HG03108 (cell line): Measurements from ENCODE around the gene SLC25A21.
"Not testable (repeated sequence)": the region's sequence is repeated elsewhere in the genome, so short reads cannot be mapped to it uniquely, and the experiment has no call there.

ENCODE experiments used
- ATAC-seq: cut with Tn5 transposase; IDR thresholded peaks from one replicate; pipeline ENCODE4 v1.9.1; 2021; ENCODE audit warnings: moderate library complexity; ENCODE audit not compliant: unreplicated experiment

Gene SLC25A21

DNA sequence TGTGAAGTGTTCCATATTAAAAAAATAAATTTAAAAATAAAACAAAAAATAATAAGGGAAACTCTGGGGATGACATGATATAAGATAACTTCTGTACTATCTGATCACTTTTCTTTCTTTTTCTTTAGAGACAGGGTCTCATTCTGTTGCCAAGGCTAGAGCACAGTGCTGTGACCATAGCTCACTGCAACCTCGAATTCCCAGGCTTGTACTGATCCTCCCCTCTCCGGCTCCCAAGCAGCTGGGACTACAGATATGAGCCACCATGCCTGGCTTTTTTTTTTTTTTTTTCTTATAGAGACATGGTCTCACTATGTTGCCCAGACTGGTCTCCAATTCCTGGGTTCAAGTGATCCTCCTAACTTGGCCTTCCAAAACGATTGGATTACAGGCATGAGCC, 14.9 kb upstream of the SLC25A21 start:
- no peak for ATAC-seq

DNA sequence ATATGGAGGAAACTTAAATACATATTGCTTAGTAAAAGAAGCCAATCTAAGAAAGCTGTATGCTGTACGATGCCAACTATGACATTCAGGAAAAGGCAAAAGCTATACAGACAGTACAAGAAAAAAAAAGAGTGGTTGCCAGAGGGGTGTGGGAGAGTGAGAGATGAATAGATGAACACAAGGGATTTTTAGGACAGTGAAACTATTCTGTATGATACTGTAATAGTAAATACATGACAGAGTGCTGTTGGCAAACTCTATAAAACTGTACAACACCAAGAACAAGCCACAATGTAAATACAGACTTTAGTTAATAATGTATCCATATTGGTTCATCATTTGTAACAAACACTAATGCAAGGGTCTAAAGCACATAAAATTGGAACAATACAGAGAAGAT, 14.5 kb upstream of the SLC25A21 start:
- ATAC-seq, result no peak

DNA sequence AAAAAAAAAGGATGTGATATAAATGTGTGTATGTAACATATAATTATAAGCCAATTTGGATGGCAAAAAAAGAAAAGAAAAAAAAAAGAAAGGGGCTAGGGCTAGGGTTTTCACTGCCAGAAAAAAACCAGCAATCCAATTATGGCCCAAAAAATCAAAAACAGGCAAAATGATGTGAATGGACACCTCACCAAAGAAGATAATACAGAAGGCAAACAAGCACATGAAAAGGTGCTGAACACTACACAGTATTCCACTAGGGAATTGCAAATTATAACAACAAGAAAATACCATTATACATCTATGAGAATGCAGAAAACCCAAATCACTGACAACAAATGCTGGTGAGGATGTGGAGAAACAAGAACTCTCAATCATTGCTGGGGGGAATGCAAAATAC, 13.3 kb upstream of the SLC25A21 start:
- no peak for ATAC-seq

DNA sequence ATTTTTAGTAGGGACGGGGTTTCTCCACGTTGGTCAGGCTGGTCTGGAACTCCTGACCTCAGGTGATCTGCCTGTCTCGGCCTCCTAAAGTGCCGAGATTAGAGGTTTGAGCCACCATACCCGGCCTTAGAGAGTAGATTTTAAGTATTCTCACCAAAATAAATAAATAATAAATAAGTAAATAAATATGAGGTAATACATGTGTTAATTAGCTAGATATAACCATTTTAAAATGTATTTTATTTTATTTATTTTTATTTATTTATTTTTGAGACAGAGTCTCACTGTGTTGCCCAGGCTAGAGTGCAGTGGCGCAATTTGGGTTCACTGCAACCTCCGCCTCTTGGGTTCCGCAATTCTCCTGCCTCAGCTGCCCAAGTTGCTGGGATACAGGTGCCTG, 12.1 kb upstream of the SLC25A21 start:
- ATAC-seq, result not testable (repeated sequence)

DNA sequence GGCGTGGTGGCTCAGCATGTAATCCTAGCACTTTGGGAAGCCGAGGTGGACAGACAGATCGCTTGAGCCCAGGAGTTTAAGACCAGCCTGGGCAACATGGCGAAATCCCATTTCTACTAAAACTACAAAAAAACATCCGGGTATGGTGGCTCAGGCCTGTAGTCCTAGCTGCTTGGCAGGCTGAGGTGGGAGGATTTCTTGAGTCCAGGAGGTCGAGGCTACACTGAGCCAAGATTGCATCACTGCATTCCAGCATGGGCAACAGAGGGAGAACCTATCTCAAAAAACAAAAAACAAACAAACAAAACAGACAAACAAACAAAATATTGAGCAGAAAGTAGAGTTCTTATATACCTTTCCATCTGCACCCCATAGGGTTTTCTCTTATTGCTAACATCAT, 9.0 kb upstream of the SLC25A21 start:
- no peak for ATAC-seq

DNA sequence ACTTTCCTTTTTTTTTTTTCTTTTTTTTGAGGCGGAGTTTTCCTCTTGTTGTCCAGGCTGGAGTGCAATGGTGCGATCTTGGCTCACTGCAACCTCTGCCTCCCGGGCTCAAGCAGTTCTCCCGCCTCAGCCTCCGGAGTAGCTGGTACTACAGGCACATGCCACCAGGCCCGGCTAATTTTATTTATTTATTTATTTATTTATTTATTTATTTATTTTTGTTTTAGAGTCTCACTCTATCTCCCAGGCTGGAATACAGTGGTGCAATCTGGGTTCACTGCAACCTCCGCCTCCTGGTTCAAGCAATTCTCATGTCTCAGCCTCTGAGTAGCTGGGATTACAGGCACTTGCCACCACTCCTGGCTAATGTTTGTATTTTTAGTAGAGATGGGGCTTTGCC, 8.5 kb upstream of the SLC25A21 start:
- not testable (repeated sequence) for ATAC-seq

DNA sequence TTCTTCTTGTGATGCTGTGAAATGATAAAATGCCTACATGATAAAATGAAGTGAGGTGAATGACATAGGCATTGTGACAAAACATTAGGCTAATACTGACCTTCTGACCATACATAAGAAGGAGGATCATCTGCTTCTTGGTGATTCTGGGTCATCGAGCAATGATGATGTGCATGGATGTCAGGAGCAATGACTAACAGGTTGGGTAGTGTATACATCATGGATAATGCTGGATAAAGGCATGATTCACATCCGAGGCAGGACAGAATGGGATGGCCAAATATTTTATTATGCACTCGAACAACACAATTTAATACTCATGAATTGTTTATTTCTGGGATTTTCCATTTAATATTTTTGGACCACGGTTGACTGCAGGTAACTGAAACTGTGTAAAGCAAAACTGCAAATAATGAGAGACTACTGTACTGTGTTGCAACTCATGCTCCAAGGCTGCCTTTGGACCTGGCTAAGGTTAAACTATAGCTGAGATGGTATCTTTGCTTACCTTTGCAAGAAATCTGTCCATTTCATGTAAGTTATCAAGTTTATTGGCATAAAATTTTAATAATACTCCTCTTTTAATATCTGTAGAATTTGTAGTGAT, 7.6 kb upstream of the SLC25A21 start:
- no peak for ATAC-seq

DNA sequence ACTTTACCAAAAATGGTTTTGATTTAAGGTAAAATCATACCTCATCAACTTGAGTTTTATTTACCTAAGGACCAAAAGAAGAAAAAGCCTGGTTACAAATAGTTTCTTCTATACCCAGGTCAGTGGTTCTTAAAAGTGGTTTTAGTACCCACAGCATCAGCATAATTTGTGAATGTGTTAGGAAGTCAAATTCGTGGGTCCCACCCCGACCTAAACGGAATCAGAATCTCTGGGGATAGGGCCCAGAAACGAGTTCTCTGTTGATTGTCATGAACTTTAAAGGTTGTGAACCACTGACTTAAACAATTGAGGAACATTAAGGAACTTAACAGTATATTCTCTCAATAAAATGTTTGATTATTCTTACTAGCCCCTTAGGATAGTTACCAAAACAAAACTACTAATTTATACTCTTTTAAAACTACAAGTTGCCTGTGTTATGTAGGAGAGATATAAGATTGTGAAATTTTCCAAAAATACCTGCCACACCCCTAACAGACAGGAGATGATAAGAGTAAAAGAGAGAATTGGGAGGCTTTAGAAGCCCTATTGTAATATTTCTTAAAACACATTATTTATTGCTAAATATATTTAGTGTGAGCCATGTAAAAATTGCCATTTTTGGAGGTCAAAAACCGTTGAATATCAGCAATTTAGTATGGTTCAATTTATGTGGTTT, 669 bp upstream of the SLC25A21 start:
- ATAC-seq, result no peak

DNA sequence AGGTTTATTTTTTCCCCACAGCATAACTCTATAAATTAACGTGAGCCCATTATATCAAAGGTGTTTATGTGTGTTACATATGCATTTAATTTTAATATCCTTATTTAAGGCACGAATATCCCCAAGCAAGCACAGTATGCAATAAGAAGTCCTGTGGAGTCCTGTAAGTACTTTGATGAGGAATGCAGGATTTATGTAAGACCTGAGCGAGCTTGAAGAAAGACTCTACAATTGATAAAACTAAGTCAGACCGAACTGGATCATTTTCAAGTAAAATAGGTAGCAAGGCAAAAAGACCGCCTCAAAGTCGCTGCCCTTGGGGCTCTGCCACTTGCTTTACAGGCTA, 755 bp downstream of the SLC25A21 start:
- ATAC-seq, result no peak

DNA sequence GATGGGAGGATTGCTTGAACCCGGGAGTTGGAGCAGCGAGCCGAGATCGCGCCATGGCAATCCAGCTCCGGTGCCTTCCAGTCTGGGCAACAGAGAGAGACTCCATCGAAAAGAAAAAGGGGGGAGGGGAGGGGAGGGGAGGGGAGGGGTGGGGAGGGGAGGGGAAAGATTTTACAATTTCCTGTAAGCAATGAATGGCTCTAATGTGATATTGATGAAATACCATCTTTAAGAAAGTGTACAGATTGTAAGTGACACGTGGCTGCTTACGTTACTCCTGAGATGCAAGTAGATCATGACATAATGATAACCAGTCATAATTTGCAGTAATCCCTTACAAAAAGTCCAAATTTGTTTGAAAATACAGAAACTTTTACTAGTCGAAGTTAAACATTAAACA, 1.4 kb downstream of the SLC25A21 start:
- ATAC-seq, result no peak

DNA sequence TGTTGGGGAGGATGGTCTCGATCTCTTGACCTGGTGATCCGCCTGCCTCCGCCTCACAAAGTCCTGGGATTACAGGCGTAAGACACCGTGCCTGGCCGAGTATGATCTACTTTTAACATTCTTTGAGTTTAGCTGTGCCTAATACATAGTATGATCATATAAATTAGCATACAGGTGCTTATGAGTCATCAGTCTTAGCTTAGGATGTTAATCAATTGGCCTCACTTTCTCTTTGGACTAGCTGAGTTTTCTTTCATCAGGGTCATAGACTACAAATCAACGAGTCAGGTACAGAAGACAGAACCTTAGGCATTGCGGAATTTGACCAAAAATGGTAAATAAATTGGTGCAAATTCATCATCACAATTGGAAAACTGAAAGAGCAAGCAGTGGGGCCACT, 2.2 kb downstream of the SLC25A21 start:
- ATAC-seq, result no peak

DNA sequence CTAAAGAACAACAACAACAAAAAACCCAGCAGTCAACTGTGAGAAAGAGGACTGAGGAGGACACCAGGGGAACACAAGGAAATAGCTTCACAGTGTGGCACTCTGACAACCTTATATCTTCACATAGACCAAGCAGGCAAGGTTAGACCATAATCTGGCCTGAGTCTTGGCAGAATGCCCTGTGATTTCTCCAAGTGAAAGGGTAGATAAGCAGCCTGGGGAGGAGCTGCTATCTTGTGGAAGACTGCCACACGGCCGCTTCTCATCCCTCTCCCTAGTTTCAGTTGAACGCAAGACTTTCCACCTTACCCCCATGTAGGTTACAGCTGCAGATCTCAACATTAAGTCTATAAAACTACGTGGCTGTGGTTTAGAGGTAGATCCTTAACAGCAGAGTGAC, 3.7 kb downstream of the SLC25A21 start:
- no peak for ATAC-seq

DNA sequence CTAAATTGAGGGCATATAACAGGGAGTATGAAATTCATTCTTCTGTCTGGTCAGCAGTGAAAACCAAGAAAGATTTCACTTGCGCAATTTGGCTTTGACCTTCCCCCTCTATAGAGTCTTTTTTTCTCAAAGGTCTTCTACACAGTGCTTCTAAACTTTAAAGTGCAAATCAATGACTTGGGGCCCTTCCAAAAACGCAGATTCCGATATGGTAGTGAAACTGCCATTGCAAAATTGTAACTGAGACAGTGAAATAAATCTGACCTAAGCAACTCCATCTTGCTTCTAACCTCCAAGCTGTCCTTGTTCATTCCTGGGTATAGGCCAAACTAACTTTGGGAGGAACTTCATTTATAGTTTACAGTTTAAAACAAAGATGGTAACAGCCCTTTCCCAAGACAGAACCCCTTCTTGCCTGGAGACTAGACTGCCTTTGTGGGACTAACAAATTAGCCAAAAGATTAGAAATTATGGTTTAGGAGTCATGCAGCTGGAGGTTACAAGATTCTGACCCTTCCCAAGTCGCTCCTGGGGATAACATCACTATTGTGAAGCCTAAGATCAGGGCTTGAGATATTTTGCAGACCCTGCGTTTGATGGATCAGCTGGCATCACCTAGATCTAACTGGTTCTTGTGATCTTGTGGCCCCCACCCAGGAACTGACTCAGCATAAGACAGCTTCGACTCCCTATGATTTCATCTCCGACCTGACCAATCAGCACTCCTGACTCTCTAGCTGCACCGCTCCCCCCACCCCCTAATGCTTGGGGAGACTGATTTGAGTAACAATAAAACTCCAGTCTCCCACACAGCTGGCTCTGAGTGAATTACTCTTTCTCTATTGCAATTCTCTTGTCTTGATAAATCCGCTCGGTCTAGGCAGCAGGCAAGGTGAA, 5.0 kb downstream of the SLC25A21 start:
- no peak for ATAC-seq

DNA sequence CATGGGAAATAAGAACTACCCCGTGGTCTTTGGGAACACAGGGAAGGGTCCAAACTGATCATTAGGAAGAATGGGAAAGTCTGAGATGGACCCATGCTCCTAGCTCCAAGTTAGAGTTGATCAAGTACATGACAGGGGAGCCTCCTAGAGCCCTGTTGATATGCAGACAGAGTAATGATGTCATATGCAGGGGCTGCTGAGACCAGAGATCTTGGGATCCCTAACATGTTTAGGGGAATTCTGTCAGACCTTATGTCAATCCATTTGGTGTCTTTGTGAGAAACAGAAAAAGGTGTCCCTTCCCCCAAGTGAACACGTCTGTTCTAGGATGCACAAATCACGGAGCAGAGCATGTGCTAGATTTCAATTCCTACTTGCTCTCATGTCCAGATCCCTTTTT, 6.6 kb downstream of the SLC25A21 start:
- no peak for ATAC-seq

DNA sequence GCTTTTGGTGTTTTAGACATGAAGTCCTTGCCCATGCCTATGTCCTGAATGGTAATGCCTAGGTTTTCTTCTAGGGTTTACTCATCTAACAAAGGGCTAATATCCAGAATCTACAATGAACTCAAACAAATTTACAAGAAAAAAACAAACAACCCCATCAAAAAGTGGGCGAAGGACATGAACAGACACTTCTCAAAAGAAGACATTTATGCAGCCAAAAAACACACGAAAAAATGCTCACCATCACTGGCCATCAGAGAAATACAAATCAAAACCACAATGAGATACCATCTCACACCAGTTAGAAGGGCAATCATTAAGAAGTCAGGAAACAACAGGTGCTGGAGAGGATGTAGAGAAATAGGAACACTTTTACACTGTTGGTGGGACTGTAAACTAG, 10.1 kb downstream of the SLC25A21 start:
- ATAC-seq, result not testable (repeated sequence)

DNA sequence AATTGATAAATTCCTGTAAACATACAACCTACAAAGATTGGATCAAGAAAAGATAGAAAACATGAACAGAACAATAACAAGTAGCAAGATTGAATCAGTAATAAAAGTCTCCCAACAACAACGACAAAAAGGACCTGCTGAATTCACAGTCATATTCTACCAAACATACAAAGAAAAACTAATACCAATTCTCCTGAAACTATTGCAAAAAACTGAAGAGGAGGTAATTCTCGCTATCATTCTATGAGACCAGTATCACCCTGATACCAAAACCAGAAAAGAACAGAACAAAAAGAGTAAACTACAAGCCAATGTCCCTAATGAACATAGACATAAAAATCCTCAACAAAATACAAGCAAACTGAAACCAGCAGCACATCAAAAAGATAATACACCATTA, 14.4 kb downstream of the SLC25A21 start:
- ATAC-seq, result no peak

DNA sequence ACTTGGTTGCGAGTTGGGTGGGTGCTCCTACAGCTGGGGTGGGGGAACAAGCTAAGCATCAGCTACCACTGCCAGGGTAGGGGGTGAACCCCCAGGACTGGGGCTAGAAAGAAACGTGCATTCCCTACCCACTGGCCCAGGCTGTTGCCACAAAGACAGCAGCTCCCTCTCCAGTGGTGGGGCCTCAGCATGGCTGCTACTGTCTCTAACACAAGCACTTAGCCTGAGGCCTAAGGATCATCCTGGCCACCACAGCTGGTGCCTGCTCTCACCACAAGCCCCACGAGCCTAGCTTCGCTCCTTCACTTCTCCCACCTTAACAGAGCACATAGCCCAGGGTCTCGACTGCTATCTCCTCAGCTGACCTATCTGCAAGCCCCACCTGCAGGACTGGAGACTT, 18.9 kb downstream of the SLC25A21 start:
- no peak for ATAC-seq

DNA sequence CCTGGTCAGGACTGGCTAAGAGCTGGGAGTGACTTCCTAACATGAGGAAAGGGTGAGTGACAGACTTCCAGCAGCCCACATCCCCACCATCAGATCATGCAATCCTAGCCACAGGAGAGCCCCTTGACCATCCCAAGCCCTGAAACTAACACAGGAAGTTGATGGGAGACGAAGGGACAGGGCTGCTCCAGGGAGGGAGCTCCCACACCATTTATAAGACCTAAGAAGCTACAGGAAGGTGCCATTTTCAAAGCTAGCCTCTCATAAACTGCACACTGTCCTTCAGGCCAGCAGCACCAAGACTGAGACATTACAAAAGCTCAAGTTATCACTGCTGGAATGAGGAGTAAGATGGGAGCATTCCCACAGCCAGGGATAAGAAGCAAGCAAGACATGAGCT, 19.4 kb downstream of the SLC25A21 start:
- ATAC-seq, result no peak

DNA sequence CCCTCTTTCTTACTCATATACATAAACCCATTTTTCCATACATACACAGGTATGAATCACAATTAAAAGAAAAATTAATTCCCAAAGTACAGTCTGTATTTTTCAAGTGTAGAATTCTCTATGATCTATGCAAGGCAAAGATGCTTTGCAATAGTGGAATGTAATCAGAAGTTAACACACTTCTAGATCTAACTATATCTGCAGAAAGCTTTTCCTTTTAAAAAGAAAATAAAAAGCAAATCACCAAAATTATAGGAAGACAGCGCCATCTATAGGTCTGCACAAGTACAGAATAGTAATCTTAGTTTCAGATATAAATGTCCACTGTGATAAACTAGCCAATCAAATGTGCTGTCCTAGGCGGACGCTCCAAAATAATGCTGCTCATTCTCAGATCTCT, 22.0 kb downstream of the SLC25A21 start:
- no peak for ATAC-seq

DNA sequence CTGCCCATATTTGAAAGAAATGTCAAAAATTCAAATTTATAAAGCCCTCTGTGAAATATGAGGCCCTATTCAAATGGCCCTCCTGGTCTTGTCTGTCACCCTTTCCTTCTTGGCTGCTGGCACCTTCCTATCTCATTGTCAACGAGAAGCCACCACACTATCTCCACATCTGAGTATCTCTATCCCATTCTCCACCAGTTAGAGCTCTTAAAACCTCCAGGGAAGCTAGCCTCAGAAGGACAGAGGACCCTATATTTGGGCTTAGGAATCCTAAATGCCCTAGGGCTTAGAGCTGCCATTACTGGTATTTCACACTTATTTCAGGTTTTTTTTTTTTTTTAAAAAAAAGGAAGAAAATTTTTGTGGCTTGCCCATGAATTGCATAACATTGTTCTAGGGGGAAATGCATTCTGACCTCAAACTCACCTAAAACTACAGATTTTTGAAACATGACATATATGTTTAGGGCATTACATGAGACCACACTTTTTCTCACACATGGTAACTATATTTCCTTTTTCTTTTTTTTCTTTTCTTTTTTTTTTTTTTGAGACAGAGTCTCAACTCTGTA, 25.0 kb downstream of the SLC25A21 start:
- ATAC-seq, result no peak

DNA sequence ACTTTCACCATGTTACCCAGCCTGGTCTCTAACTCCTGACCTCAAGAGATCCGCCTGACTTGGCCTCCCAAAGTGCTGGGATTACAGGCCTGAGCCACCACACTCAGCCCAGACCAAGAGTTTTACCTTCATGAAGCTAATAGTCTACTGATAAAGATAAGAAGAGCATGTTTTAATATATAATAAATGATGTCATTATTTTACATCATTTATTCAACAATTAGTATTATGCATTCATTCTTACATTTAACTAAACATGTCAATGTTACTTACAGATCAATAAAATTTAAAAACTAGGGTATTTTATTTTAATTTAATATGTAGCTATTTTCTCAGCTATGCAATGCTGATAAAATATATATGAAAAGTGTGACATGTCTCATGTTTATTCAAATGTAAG, 26.0 kb downstream of the SLC25A21 start:
- ATAC-seq, result not testable (repeated sequence)

DNA sequence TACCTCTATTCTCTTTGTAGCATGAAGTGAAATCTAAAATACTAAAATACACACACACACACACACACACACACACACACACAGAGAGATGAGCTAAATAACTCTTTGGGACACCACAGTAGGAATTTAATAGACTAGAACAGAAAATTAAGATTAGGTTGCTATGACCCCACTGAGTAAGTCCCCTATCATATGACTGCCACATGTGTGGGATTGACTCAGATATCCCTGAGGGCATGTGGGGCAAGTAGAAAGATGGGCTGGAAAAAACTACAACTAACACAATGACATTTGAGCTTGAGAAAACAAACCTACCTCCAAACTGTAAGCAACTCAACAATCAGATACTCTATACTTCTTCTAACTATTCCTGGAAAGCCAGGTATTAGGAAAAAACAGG, 27.0 kb downstream of the SLC25A21 start:
- no peak for ATAC-seq
